ENCODE measurements around the gene MPHOSPH9. TPM values are rescaled to one million over a fixed set of nuclear protein-coding genes. Genes with fewer than 3 reads are reported as not detected.

MPHOSPH9 gene
- total RNA-seq, 1 experiment from 2014 or later: 40.4 TPM

DNA sequence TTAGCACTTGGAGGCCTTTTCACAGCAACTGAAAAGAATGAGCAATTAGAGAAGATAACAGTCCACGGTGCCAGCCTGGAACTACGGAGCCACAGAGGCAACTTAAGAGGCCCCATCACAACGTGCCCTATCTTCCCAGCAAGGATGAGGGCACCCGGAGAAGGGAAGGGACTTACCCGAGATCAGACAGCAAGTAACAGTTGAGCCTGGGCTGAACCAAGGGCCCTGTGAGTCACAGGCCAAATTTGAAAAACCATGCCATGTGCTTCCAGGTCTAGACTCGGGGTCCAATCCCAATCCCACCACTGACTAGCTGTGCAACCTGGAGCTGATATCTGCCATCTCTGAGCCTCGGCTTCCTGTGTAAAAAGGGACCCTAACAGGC is 124.3 kb downstream of the MPHOSPH9 start:
- POLR2A ChIA-PET: interaction anchor here (0.6 kb wide), 1 partner anchor 21 kb away, joined by 3 read pairs; no protein-coding TSS in a partner anchor
- TF ChIP-seq, protein P1, sequence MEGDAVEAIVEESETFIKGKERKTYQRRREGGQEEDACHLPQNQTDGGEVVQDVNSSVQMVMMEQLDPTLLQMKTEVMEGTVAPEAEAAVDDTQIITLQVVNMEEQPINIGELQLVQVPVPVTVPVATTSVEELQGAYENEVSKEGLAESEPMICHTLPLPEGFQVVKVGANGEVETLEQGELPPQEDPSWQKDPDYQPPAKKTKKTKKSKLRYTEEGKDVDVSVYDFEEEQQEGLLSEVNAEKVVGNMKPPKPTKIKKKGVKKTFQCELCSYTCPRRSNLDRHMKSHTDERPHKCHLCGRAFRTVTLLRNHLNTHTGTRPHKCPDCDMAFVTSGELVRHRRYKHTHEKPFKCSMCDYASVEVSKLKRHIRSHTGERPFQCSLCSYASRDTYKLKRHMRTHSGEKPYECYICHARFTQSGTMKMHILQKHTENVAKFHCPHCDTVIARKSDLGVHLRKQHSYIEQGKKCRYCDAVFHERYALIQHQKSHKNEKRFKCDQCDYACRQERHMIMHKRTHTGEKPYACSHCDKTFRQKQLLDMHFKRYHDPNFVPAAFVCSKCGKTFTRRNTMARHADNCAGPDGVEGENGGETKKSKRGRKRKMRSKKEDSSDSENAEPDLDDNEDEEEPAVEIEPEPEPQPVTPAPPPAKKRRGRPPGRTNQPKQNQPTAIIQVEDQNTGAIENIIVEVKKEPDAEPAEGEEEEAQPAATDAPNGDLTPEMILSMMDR (IDR thresholded peaks at IDR 0.05; ENCODE audit: unreplicated experiment): no peak
- Mint-ChIP-seq H3K9me3 (ENCODE audit: unreplicated experiment) (no peaks in the 10 kb centered on the region), H3K4me1 (ENCODE audit: insufficient read depth, unreplicated experiment) (no peaks in the 10 kb centered on the region), H3K36me3 (ENCODE audit: insufficient read depth, unreplicated experiment) (no peaks in the 10 kb centered on the region), H3K27me3 (ENCODE audit: insufficient read depth, unreplicated experiment) (no peaks in the 10 kb centered on the region), H3K4me3 (ENCODE audit: unreplicated experiment) (no peak overlapping the region), H3K27ac (ENCODE audit: low read depth, unreplicated experiment) (no peak overlapping the region)
- CTCF ChIA-PET: interaction anchor here (1.0 kb wide), 1 partner anchor 12 kb away, joined by 3 read pairs; no protein-coding TSS in a partner anchor
- BruUV-seq (replicated peaks): no TSS peak
- no peak for DNase-seq (ENCODE audit: unreplicated experiment)
- intact Hi-C loops (cut with micrococcal nuclease): no loop called here

DNA sequence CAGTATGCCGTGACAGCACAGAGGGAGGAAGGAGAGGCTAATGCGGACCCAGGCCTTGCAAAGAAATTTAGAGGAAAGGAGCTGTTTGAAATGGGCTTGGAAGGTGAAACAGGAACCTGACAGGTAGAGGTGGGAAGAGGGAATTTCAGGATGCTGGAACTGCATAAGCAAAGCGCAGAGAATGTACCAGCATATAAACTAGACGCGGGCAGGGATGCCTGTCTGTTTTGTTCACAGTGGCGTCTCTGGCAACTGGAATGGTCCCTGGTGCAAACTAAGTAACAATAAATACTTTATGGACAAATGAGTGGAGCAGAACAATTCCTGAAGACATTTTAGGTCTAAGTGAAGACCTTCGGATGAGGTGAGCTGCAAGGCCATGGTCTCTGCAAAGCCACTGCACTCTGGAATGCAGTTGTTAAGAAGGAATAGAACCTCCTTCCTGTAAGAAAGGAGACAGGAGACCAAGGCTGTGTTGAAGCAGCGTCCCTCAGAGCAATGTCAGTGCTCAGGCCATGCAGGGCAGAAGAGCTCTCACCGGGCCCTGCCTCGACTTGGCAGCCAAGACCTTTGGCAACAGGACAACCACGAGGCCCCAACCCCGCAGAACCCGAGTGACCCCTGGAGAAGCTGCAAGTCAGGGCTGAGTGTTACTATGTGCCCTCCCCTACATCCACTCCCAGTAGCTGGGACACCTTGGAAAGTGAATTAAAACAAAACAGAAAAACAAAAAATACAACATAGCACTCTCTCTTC is 124.8 kb downstream of the MPHOSPH9 start:
- ChIA-PET CTCF (no interaction called here), POLR2A (interaction anchor here (0.6 to 0.8 kb wide), 2 partner anchors 18 to 21 kb away, joined by 3 to 4 read pairs; no protein-coding TSS in a partner anchor)

DNA sequence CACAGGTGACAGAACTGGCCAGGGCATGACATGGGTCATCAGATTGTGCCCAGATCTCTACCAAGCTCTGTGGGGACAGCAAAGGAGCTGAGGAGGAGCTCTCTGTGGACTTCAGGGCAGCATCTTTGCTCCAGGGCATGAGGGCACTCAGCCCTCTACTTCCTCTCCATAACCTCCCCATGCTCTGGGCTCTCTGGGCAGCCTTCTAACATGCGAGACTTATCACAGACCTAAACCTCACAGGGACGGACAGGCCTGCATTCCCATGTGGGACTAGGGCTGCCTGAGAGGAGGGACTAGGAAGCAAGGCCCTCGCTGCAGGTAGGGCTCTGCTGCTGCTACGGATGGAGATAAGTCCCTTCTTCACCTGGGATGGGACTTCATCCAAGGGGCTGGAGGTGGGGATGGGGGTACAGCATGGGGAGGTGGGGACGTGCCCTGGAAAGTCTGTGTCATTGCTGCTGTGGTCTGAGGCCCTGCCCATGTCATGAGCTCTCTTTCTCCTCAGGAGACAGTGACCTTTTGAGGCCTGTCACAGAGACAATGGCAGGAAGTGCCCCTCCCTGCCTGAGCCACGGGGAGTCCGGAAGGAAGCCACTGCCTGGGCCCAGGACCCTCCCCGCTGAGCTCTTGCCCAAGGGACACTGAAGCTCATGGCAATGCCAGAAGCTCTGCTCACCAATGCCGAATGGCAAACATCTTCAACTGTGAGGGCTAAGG is 126.1 kb downstream of the MPHOSPH9 start:
- ChIA-PET POLR2A (no interaction called here), CTCF (no interaction called here)
- TF ChIP-seq, protein P1 (IDR thresholded peaks at IDR 0.05; ENCODE audit: unreplicated experiment): no peak
- no peak overlapping the region for H3K4me3 Mint-ChIP-seq (ENCODE audit: unreplicated experiment)
- H3K27ac Mint-ChIP-seq (ENCODE audit: low read depth, unreplicated experiment): no peak overlapping the region
- H3K4me1 Mint-ChIP-seq (ENCODE audit: insufficient read depth, unreplicated experiment): no peaks in the 10 kb centered on the region
- no TSS peak for BruUV-seq (replicated peaks)
- intact Hi-C loops (cut with micrococcal nuclease): no loop called here
- no peaks in the 10 kb centered on the region for H3K9me3 Mint-ChIP-seq (ENCODE audit: unreplicated experiment)
- no peaks in the 10 kb centered on the region for H3K36me3 Mint-ChIP-seq (ENCODE audit: insufficient read depth, unreplicated experiment)
- DNase-seq (ENCODE audit: unreplicated experiment): peak; percentile 30
- H3K27me3 Mint-ChIP-seq (ENCODE audit: insufficient read depth, unreplicated experiment): no peaks in the 10 kb centered on the region

More for the DNA sequence above, 124.8 kb downstream of the MPHOSPH9 start:
- Mint-ChIP-seq H3K36me3 (ENCODE audit: insufficient read depth, unreplicated experiment) (no peaks in the 10 kb centered on the region), H3K9me3 (ENCODE audit: unreplicated experiment) (no peaks in the 10 kb centered on the region), H3K27ac (ENCODE audit: low read depth, unreplicated experiment) (no peak overlapping the region), H3K4me1 (ENCODE audit: insufficient read depth, unreplicated experiment) (no peaks in the 10 kb centered on the region), H3K27me3 (ENCODE audit: insufficient read depth, unreplicated experiment) (no peaks in the 10 kb centered on the region), H3K4me3 (ENCODE audit: unreplicated experiment) (no peak overlapping the region)
- intact Hi-C loops (cut with micrococcal nuclease): no loop called here
- BruUV-seq (replicated peaks): no TSS peak
- TF ChIP-seq, protein P1 (IDR thresholded peaks at IDR 0.05; ENCODE audit: unreplicated experiment): no peak
- no peak for DNase-seq (ENCODE audit: unreplicated experiment)

DNA sequence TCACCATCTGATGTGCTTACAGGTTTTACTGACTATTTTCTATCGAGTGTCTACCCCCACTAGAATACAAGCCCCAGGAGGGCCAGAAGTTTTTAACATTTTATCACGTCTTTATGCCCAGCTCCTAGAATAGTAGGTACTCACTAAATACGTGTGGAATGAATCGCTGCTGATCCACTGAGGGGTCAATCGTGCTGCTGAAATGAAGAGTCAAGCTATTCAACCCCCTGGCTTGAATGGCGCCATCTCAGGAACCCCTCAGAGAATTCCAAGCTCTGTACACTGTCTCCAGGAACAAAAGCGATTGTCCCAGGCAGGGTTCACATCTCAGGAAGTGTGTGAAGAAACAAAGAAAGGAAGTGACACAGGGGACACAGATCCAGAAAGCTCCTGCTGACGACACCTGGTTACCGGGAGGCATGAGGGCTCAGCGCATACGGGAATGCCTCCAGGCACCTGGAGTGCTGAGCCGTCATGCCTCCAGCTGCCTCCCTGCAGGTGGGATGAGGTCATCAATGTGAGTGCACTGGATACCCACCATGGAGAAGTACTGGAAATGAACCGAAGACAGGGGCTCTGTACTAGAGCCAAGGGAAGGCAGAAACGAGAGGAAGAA is 127.6 kb downstream of the MPHOSPH9 start:
- BruUV-seq (replicated peaks): no TSS peak
- no peaks in the 10 kb centered on the region for H3K9me3 Mint-ChIP-seq (ENCODE audit: unreplicated experiment)
- no peaks in the 10 kb centered on the region for H3K4me1 Mint-ChIP-seq (ENCODE audit: insufficient read depth, unreplicated experiment)
- TF ChIP-seq, protein P1 (IDR thresholded peaks at IDR 0.05; ENCODE audit: unreplicated experiment): no peak
- no peaks in the 10 kb centered on the region for H3K36me3 Mint-ChIP-seq (ENCODE audit: insufficient read depth, unreplicated experiment)
- no peaks in the 10 kb centered on the region for H3K27me3 Mint-ChIP-seq (ENCODE audit: insufficient read depth, unreplicated experiment)
- ChIA-PET POLR2A (no interaction called here), CTCF (interaction anchor here (0.6 kb wide), 2 partner anchors 24 to 177 kb away, joined by 3 read pairs; no protein-coding TSS in a partner anchor)
- no peak overlapping the region for H3K4me3 Mint-ChIP-seq (ENCODE audit: unreplicated experiment)
- DNase-seq (ENCODE audit: unreplicated experiment): peak; percentile 29
- no peak overlapping the region for H3K27ac Mint-ChIP-seq (ENCODE audit: low read depth, unreplicated experiment)
- intact Hi-C loops (cut with micrococcal nuclease): no loop called here

Measured in MCF 10A (cell line).